NCI-H2171 (cell line): ENCODE data around the gene FUOM.
A peak's percentile ranks its signal among the peaks of the same experiment; 100 is the strongest.
"Not testable (repeated sequence)": the region's sequence is repeated elsewhere in the genome, so short reads cannot be mapped to it uniquely, and the experiment has no call there.

ENCODE experiments used
- DNase-seq: peaks from one replicate; lab custom pipeline; 2025; lab: John Stamatoyannopoulos, UW

FUOM gene

GRCh38 chr10:133328358-133329343 lies 29.2 kb downstream of the FUOM start:
- no peak for DNase-seq

- no peak for DNase-seq
Measured at GRCh38 chr10:133327651-133328357, 30.0 kb downstream of the FUOM start.

- DNase-seq, result no peak
Measured at GRCh38 chr10:133326745-133327650, 30.8 kb downstream of the FUOM start.

- no peak for DNase-seq
Measured at GRCh38 chr10:133326223-133326551, 31.6 kb downstream of the FUOM start.

- DNase-seq, result no peak
Measured at GRCh38 chr10:133325440-133326222, 32.2 kb downstream of the FUOM start.

GRCh38 chr10:133324857-133325260 lies 33.0 kb downstream of the FUOM start:
- DNase-seq, result no peak

GRCh38 chr10:133324198-133324792 lies 33.5 kb downstream of the FUOM start:
- peak; percentile 24 for DNase-seq

- DNase-seq, result not testable (repeated sequence)
Measured at GRCh38 chr10:133322064-133322709, 35.6 kb downstream of the FUOM start.

- not testable (repeated sequence) for DNase-seq
Measured at GRCh38 chr10:133320852-133321422, 36.9 kb downstream of the FUOM start.

- peak; percentile 31 for DNase-seq
Measured at GRCh38 chr10:133318494-133319127, 39.2 kb downstream of the FUOM start.

GRCh38 chr10:133316732-133317131 lies 41.1 kb downstream of the FUOM start:
- DNase-seq, result no peak

GRCh38 chr10:133316266-133316665 lies 41.6 kb downstream of the FUOM start:
- DNase-seq, result no peak

- no peak for DNase-seq
Measured at GRCh38 chr10:133315847-133316246, 42.0 kb downstream of the FUOM start.

- no peak for DNase-seq
Measured at GRCh38 chr10:133314911-133315310, 42.9 kb downstream of the FUOM start.

- DNase-seq, result no peak
Measured at GRCh38 chr10:133313192-133313591, 44.6 kb downstream of the FUOM start.

- DNase-seq, result no peak
Measured at GRCh38 chr10:133312769-133313145, 45.1 kb downstream of the FUOM start.

GRCh38 chr10:133312016-133312768 lies 45.6 kb downstream of the FUOM start:
- DNase-seq, result no peak

GRCh38 chr10:133311570-133311969 lies 46.2 kb downstream of the FUOM start:
- DNase-seq, result no peak

- DNase-seq, result no peak
Measured at GRCh38 chr10:133310789-133311188, 47.0 kb downstream of the FUOM start.
